ENCODE measurements around the gene TMEM242. TPM values are rescaled to one million over a fixed set of nuclear protein-coding genes. Genes with fewer than 3 reads are reported as not detected.

TMEM242 gene
- total RNA-seq, 1 donor from 2014 or later: 10.7 TPM

- Mint-ChIP-seq H3K27me3 (no peaks in the 10 kb centered on the region), H3K36me3 (ENCODE audit: low read depth) (peaks cover 4% of the 10 kb centered on the region), H3K4me1 (peaks cover 6% of the 10 kb centered on the region), H3K4me3 (no peak overlapping the region), H3K27ac (no peak overlapping the region), H3K9me3 (no peaks in the 10 kb centered on the region)
- intact Hi-C loops (cut with micrococcal nuclease): no loop called here
- no peak for DNase-seq
Measured at GRCh38 chr6:157291356-157291755, 32.0 kb downstream of the TMEM242 start.

- Mint-ChIP-seq H3K4me1 (peaks cover 6% of the 10 kb centered on the region), H3K27ac (no peak overlapping the region), H3K9me3 (no peaks in the 10 kb centered on the region), H3K4me3 (no peak overlapping the region), H3K36me3 (ENCODE audit: low read depth) (peaks cover 4% of the 10 kb centered on the region), H3K27me3 (no peaks in the 10 kb centered on the region)
- DNase-seq: no peak
- intact Hi-C loops (cut with micrococcal nuclease): no loop called here
Measured at GRCh38 chr6:157290797-157291196, 32.5 kb downstream of the TMEM242 start.

- intact Hi-C loops (cut with micrococcal nuclease): no loop called here
- Mint-ChIP-seq H3K27me3 (no peaks in the 10 kb centered on the region), H3K36me3 (ENCODE audit: low read depth) (peaks cover 4% of the 10 kb centered on the region)
Measured at GRCh38 chr6:157289764-157290163, 33.6 kb downstream of the TMEM242 start.

GRCh38 chr6:157288575-157288974 is 34.7 kb downstream of the TMEM242 start:
- H3K27ac Mint-ChIP-seq: no peak overlapping the region
- H3K9me3 Mint-ChIP-seq: no peaks in the 10 kb centered on the region
- DNase-seq: no peak
- H3K36me3 Mint-ChIP-seq (ENCODE audit: low read depth): peaks cover 4% of the 10 kb centered on the region
- peaks cover 7% of the 10 kb centered on the region for H3K4me1 Mint-ChIP-seq
- intact Hi-C loops (cut with micrococcal nuclease): no loop called here
- H3K4me3 Mint-ChIP-seq: no peak overlapping the region
- H3K27me3 Mint-ChIP-seq: no peaks in the 10 kb centered on the region

More at GRCh38 chr6:157289764-157290163, 33.6 kb downstream of the TMEM242 start:
- peaks cover 6% of the 10 kb centered on the region for H3K4me1 Mint-ChIP-seq
- DNase-seq: no peak
- no peak overlapping the region for H3K27ac Mint-ChIP-seq
- H3K4me3 Mint-ChIP-seq: no peak overlapping the region
- no peaks in the 10 kb centered on the region for H3K9me3 Mint-ChIP-seq

- no peaks in the 10 kb centered on the region for H3K27me3 Mint-ChIP-seq
- no peak overlapping the region for H3K27ac Mint-ChIP-seq
- H3K4me3 Mint-ChIP-seq: no peak overlapping the region
- H3K9me3 Mint-ChIP-seq: no peaks in the 10 kb centered on the region
- no peak for DNase-seq
- H3K4me1 Mint-ChIP-seq: peaks cover 7% of the 10 kb centered on the region
- intact Hi-C loops (cut with micrococcal nuclease): no loop called here
- H3K36me3 Mint-ChIP-seq (ENCODE audit: low read depth): peaks cover 4% of the 10 kb centered on the region
Measured at GRCh38 chr6:157287923-157288322, 35.4 kb downstream of the TMEM242 start.

- intact Hi-C loops (cut with micrococcal nuclease): no loop called here
- no peaks in the 10 kb centered on the region for H3K9me3 Mint-ChIP-seq
- no peaks in the 10 kb centered on the region for H3K27me3 Mint-ChIP-seq
- no peak for DNase-seq
- H3K4me1 Mint-ChIP-seq: peaks cover 6% of the 10 kb centered on the region
- peaks cover 4% of the 10 kb centered on the region for H3K36me3 Mint-ChIP-seq (ENCODE audit: low read depth)
- no peak overlapping the region for H3K4me3 Mint-ChIP-seq
- H3K27ac Mint-ChIP-seq: no peak overlapping the region
Measured at GRCh38 chr6:157287247-157287850, 36.0 kb downstream of the TMEM242 start.

- Mint-ChIP-seq H3K27me3 (no peaks in the 10 kb centered on the region), H3K36me3 (ENCODE audit: low read depth) (peaks cover 2% of the 10 kb centered on the region), H3K27ac (no peak overlapping the region), H3K9me3 (no peaks in the 10 kb centered on the region), H3K4me3 (no peak overlapping the region), H3K4me1 (peaks cover 4% of the 10 kb centered on the region)
- no peak for DNase-seq
- intact Hi-C loops (cut with micrococcal nuclease): no loop called here
Measured at GRCh38 chr6:157285422-157285779, 37.9 kb downstream of the TMEM242 start.

GRCh38 chr6:157284738-157285421 is 38.4 kb downstream of the TMEM242 start:
- H3K4me3 Mint-ChIP-seq: no peak overlapping the region
- no peak for DNase-seq
- intact Hi-C loops (cut with micrococcal nuclease): no loop called here
- H3K27me3 Mint-ChIP-seq: no peaks in the 10 kb centered on the region
- no peak overlapping the region for H3K27ac Mint-ChIP-seq
- H3K36me3 Mint-ChIP-seq (ENCODE audit: low read depth): no peaks in the 10 kb centered on the region
- H3K4me1 Mint-ChIP-seq: peaks cover 4% of the 10 kb centered on the region
- H3K9me3 Mint-ChIP-seq: no peaks in the 10 kb centered on the region

- peaks cover 2% of the 10 kb centered on the region for H3K27me3 Mint-ChIP-seq
- H3K36me3 Mint-ChIP-seq (ENCODE audit: low read depth): no peaks in the 10 kb centered on the region
- no peak overlapping the region for H3K4me3 Mint-ChIP-seq
- no peak for DNase-seq
- H3K27ac Mint-ChIP-seq: no peak overlapping the region
- H3K4me1 Mint-ChIP-seq: peaks cover 4% of the 10 kb centered on the region
- intact Hi-C loops (cut with micrococcal nuclease): no loop called here
- H3K9me3 Mint-ChIP-seq: no peaks in the 10 kb centered on the region
Measured at GRCh38 chr6:157283900-157284737, 39.2 kb downstream of the TMEM242 start.

GRCh38 chr6:157283330-157283898 is 39.9 kb downstream of the TMEM242 start:
- H3K4me3 Mint-ChIP-seq: no peak overlapping the region
- DNase-seq: no peak
- H3K27ac Mint-ChIP-seq: no peak overlapping the region
- H3K36me3 Mint-ChIP-seq (ENCODE audit: low read depth): no peaks in the 10 kb centered on the region
- intact Hi-C loops (cut with micrococcal nuclease): no loop called here
- peaks cover 4% of the 10 kb centered on the region for H3K4me1 Mint-ChIP-seq
- no peaks in the 10 kb centered on the region for H3K9me3 Mint-ChIP-seq
- H3K27me3 Mint-ChIP-seq: peaks cover 4% of the 10 kb centered on the region

GRCh38 chr6:157282284-157282683 is 41.0 kb downstream of the TMEM242 start:
- H3K4me3 Mint-ChIP-seq: no peak overlapping the region
- H3K36me3 Mint-ChIP-seq (ENCODE audit: low read depth): no peaks in the 10 kb centered on the region
- peaks cover 4% of the 10 kb centered on the region for H3K4me1 Mint-ChIP-seq
- H3K9me3 Mint-ChIP-seq: no peaks in the 10 kb centered on the region
- no peak overlapping the region for H3K27ac Mint-ChIP-seq
- peaks cover 8% of the 10 kb centered on the region for H3K27me3 Mint-ChIP-seq
- intact Hi-C loops (cut with micrococcal nuclease): no loop called here
- DNase-seq: no peak

GRCh38 chr6:157281570-157281969 is 41.7 kb downstream of the TMEM242 start:
- intact Hi-C loops (cut with micrococcal nuclease): no loop called here
- no peaks in the 10 kb centered on the region for H3K9me3 Mint-ChIP-seq
- peaks cover 4% of the 10 kb centered on the region for H3K4me1 Mint-ChIP-seq
- no peak overlapping the region for H3K4me3 Mint-ChIP-seq
- H3K36me3 Mint-ChIP-seq (ENCODE audit: low read depth): no peaks in the 10 kb centered on the region
- no peak overlapping the region for H3K27ac Mint-ChIP-seq
- peak; percentile 66 for DNase-seq
- peaks cover 10% of the 10 kb centered on the region for H3K27me3 Mint-ChIP-seq

GRCh38 chr6:157280947-157281346 is 42.4 kb downstream of the TMEM242 start:
- no peak for DNase-seq
- intact Hi-C loops (cut with micrococcal nuclease): no loop called here
- peaks cover 4% of the 10 kb centered on the region for H3K4me1 Mint-ChIP-seq
- no peak overlapping the region for H3K27ac Mint-ChIP-seq
- no peak overlapping the region for H3K4me3 Mint-ChIP-seq
- no peaks in the 10 kb centered on the region for H3K36me3 Mint-ChIP-seq (ENCODE audit: low read depth)
- H3K9me3 Mint-ChIP-seq: no peaks in the 10 kb centered on the region
- peaks cover 10% of the 10 kb centered on the region for H3K27me3 Mint-ChIP-seq

- Mint-ChIP-seq H3K4me3 (no peak overlapping the region), H3K36me3 (ENCODE audit: low read depth) (no peaks in the 10 kb centered on the region)
Measured at GRCh38 chr6:157280157-157280556, 43.2 kb downstream of the TMEM242 start.

More at GRCh38 chr6:157280157-157280556, 43.2 kb downstream of the TMEM242 start:
- H3K27me3 Mint-ChIP-seq: peaks cover 10% of the 10 kb centered on the region
- intact Hi-C loops (cut with micrococcal nuclease): no loop called here
- no peaks in the 10 kb centered on the region for H3K9me3 Mint-ChIP-seq
- H3K27ac Mint-ChIP-seq: no peak overlapping the region
- no peak for DNase-seq
- H3K4me1 Mint-ChIP-seq: peaks cover 6% of the 10 kb centered on the region

All from activated CD4-positive, alpha-beta T cell treated with anti-CD3 and anti-CD28 coated beads, Interleukin-2, amount 10 ng/mL, durations not matched to agents 24 days and 14 days (primary cell).